Measurements from ENCODE around the gene PHF20.
"Not testable (repeated sequence)": the region's sequence is repeated elsewhere in the genome, so short reads cannot be mapped to it uniquely, and the experiment has no call there.

The PHF20 gene

DNA sequence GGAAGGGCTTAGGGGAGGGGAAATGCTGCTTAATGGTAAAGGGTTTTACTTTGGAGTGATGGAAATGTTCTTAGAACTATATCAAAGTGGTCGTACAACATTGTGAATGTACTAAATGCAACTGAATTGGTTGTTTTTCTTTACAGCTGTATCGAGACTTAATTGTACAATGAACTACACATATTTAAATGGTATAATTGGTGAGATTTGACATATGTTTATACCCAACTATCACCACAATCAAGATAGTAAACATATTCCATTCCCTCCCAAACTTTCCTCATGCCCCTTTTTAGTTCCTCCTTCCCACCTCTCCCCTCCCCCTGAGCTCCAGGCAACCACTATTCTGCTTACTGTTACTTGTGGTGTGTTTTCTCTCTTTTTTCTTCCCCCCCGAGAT lies 138.4 kb downstream of the PHF20 start:
- no peak for DNase-seq

DNA sequence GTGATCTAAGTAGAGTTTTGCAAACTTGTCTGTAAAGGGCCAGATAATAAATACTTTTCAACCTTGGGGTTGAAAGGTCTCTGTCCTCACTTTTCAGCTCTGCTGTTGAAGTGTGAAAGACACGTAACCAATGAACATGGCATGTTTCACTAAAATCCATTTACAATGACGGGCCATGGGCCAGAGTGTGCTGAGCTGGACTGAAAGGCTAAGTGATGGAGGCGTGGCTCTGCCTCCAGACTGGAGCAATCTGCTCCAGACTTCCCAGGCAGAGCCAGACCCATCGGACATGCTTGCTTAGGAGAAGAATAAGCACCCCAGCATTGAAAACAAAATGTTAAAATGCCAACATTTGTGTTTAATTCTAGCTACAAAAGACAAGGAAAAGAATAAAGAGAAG lies 141.1 kb downstream of the PHF20 start:
- no peak for DNase-seq

DNA sequence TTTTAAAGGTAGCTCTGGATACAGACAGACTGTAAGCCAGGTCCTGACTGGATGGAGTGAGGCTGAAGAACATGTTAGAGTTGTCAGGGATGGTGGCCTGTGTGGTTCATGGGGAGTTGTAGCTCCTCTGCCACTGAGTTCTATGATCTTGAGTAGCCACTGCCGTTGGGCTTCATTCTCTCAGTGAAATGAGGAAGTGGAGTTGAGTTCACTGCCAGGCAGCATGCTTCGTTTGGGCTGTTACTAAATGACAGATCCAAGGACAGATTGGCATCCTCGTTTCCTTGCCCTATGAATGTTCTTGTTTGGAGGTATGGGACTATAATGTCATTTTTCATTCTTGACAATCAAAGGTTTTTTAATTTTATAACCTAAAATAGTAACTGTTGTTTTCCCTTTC lies 145.3 kb downstream of the PHF20 start:
- no peak for DNase-seq

DNA sequence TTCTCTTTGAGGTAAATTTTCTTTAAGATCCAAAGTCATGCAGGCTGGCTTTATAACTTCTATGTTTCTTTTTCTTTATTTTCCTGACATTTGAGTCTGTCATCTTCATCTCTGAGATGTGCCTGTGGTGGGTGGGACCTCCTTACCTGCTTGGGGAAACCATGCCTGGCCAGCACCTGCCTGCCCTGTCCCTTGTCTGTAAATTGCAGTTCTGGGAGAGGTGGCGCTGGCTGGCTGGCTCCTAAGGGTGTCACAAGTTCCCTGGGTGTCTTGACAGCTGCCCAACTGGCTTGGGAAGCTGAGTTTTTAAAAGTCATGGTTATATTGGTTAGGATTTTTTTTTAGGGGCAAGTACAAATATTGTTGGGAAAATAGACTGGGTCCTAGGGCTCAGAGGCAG lies 146.2 kb downstream of the PHF20 start:
- DNase-seq = no peak

DNA sequence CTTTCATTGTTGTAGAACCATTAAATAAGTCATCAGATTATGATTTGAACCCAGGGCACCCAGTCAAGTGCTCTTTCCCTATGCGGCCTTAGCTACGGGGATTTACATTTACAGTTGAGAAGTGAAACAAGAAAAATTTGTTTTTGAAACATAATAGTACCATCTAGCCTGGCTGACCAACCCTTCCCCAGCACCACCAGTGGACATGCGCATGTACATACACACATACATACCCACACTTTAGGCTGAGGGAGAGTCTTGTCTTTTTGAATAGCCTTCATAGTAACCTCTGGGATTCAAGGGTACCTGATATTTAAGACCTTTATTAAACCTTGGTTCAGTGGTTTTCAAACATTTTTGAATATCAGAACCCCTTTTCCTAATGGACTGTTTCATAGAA lies 148.7 kb downstream of the PHF20 start:
- DNase-seq = no peak

DNA sequence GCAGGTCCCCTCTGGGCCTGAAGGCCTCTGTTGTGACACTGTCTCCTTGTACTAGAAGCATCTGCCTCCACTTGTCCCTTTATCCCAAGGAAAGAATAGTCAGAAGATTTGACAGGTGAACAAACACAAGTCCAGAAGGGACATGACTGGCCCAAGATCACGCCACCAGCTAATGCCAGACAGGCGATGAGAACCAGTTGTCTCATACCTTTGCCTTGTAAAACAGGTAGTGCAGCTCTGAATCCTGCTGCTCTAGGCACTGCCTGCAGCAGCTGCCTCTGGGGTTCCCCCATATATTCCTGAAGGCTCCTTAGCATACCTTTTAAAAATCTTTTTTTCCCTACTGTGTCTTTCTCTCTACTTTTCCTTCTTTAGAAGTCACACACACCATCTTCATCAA lies 157.5 kb downstream of the PHF20 start:
- DNase-seq = no peak

DNA sequence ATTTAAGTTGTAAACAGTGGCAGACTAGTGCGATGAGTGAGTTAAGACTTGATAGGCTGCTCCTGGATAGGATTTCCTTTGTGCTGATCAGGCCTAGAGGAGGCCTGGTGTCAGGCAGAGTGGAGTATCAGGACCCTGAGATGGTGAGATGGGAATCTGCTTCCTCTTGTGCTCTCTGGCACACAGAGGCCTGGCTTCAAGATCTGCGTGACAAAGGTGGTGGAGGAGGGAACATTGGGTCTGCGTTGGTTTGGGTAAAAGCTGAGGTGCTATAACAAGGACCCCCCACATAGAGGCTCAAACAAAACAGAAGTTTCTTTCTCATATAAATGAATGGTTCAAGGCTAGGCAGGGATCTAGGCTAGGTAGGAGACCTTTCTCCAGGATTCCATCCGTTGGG lies 162.2 kb downstream of the PHF20 start:
- DNase-seq = no peak

DNA sequence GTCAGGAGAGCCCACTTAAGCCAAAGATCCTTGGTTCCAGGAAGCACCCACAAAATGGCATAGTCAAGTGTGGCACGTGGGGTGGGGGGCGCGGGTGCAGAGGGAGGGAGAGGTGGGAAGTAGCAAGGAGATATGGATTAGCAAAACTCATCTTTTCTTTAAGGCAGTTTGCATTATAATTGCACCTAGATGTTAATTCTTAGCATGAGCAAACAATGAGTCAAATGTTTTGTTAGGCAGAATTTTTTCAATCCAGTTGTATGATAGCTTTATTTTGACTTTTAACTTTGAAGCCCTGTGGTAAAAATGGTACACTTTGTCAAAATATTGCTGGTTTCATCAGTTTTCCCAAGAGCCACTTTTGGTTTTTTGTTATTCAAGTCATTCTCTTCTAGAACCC lies 167.4 kb downstream of the PHF20 start:
- DNase-seq = no peak

DNA sequence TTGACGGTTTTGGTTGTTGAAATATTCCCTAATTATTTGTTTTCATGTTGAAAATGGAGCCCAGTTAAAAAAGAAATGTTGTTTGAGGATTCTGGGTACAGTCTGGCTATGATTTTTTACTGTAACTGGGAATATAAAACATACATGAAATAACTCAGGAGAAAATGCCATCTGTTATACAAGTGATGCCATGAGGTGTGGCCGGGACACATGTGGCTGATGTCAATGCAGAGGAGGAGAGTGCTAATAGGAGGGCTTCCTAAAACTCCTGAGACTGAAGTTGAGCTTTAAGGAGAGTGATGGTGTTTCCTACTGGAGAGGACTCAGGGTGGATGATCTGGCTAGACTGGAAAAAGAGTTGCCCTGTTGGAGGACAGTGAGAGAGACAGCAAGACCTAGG lies 169.8 kb downstream of the PHF20 start:
- DNase-seq = no peak

DNA sequence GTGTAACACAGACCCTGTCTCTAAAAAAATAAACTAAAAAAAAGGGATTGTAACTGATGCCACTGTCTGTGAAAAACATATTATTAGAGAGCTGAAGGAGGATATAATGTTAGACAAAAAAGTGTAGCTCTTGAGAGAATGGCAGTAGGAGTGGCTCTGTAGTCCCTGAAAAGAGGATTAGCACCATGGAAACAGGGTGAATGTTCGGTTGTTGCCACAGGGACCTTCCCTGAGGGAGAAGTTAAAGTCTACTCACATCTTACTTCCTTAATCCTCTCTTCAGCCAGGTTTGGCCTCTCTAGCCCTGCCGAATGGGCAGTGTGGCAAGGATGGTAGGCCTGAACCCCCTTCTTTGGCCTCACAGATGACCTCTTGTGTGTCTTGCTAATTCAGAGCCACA lies 170.4 kb downstream of the PHF20 start:
- peak in 1 of 56 donors; percentile 1 for DNase-seq

DNA sequence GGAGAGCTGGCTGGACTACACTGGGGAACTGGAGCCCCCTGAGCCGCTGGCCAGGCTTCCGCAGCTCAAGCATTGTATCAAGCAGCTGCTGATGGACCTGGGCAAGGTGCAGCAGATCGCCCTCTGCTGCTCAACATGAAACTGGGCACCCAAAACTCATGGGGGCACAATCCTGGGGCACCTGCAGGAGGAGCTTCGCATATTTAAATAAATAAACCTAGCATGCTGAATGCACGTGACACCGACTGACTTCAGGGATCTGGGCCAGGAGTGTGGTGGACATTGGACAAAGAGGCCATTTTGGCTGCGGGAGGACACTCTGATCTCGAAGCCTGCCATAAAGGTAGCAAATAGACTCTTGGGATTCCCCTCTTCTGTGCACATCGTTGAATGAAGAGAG lies 175.7 kb downstream of the PHF20 start:
- DNase-seq = no peak

DNA sequence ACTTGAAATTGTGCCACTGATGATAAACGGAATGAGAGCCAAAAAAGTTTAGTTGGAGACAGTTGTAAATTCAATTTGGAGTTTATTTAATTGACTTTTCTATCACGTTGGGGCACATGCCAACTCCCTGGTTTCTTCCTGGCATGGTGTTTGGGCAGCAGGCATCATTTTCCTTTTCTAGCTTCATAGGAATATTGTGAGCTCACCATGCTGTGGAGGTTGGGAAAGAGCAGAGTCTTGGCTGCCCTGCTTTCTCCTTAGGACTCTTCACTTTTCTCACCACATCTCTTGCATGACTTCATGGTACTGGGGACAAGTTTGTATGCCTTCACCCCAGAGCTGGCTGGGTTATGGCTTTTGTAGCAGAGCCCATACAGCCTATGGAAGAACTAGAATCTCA lies 176.1 kb downstream of the PHF20 start:
- DNase-seq = no peak

DNA sequence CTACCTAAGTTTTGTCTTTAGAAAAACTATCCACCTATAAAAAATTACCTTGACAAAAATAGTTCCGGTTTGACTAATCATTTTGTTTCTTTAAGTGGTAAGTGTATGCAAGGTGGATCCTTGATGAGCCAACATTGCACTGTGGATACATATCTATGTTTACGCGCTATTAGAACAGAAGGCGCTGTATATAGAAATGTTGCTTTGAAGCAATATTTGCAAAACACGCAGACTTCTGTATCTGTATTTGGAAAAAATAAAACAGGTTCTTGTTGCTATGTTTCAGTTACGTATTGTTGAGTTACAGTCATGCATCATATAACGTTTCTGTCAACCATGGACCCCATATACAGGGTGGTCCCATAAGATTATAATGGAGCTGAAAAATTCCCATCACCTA lies 178.3 kb downstream of the PHF20 start:
- no peak for DNase-seq

DNA sequence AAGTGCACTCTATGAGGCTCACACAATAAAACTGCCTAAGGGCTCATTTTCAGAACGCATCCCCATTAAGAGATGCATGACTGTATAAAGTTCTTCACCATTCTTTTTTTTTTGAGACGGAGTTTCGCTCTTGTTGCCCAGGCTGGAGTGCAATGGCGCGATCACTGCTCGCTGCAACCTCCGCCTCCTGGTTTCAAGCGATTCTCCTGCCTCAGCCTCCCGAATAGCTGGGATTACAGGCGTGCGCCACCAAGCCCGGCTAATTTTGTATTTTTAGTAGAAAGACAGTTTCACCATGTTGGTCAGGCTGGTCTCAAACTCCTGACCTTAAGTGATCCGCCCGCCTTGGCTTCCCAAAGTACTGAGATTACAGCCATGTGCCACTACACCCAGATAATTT lies 180.3 kb downstream of the PHF20 start:
- DNase-seq = not testable (repeated sequence)

DNA sequence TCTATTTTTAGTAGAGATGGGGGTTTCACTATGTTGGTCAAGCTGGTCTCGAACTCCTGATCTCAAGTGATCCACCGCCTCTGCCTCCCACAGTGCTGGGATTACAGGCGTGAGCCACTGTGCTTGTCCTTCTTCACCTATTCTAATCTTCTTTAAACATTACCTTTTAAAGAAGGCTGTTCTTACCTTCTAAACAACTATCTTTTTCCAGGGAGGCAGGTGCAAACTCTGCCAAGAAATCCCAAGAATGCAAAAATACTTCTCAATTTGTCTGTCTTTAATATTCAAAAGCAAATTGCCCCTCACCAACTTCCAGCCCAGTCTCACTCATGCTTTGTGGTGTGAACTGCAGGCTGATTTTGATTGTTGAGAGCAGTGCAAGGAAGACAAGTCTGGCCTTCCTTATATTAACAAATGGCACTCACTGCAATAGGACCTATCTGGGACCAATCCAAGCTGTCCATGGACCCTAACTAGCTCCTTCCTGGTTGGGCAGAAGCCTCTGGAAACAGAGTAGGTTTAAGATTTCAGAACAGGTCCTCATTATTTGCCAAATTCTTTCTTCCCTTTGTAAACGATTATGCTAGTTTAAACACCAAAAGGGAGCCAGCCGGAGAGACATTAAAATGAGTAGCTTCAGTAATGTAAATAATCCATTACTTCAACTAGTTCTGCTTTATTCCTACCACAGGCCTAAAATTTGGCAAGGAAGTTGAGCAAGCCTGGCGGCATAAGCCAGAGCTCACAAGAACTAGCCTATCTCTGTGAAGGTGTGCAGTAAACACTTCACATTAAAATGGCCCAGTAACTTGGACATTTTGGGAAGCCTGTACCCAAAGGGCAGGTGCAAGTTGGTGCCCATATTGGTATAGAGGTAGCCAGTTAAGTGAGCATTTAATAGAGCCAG lies 180.9 kb downstream of the PHF20 start:
- DNase-seq = no peak

DNA sequence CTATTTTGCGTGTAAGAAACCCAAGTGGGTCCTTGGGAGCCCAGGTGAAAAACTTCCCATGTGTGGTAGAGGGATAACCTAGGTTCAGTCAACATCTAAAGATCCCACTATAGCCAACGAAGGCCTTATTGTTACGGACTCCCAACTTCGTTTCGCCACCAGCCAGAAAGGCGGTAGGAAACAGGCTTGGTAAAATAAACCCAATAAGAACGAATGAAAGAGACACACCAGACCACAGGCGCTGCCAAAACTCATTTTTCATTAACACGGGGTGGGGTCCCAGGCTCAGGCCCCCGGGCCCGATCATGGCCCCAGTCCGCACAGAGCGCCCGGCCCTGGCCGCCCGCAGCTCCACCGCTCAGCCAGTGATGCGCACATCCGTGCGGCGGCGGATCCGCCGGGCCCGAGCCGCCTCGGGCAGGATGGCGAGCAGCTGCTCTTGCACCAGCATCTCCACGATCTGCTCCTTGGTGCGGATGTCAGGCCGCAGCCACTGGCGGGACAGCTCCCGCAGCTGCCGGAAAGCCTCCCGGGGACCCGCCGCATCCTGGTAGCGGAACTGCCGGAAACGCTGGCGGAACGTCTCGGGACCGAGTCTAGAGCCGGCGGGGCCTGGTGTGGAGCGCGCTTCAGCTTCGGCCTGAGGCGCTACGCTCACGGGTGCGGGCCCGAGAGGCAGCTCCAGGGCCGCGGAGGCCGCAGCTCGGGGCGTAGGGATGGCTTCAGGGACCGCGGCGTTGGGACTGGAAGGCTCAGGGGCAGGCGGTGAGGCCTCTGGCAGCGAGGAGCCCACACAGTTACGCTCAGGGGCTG lies 181.8 kb downstream of the PHF20 start:
- peak in 30 of 56 donors; percentile 20 to 78 (median 46) for DNase-seq

DNA sequence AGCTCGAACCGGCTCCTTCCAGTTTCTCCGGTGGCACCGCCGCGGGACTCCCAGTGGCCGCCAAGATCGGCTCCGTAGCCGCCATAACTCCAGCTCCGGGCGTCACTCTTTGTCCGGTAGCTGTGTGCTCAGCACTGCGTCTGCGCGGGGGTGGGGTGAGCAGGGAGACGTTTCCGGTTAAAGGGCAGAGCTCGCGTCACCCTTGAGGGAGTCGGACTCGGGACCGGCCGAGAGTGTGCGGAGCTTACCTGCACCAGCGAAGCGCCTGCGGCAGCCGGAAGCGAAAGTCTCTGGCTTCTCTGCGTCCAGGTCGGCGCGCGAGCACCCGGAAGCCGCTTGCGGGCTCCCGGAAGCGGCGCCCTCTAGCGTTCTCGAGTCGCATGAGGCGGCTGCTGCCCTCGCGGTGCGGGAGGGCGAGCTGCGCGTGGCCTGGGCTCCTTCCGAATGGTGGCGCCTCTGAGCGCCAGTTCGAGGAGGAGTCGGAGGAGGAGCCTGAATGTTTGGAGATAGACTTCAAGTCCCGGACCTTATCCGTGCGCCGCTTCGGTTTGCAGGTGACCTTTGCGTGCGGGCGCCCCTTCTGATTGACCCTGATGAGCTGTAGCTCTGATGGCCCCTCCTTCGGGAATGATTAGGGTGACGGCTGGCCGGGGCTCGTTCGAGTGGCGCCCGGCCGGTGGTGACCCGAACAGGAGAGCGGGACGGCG lies 182.5 kb downstream of the PHF20 start, which contains the start of gene SCAND1:
SCAND1 (minus strand) TSS at position 303 of the 707 bp plus-strand sequence; CDS start at position 85, 218 bp downstream.
- peak; percentile 53 to 99 (median 93) for DNase-seq

DNA sequence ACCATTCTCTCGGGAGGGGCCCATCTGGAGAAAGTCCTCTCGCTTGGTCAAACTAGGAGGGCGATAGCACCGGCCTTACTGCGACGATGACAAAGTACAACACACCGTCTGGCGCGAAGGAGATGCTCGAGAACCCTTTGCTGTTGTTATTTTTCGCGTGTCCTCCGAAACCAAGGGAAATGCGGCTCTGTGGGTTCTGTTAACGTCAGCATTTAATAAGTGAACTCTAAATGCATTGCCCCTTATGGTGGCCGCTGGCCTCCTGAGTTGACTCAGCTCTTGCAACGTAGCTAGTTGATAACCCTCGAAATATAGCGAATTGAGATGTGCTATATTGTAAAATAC lies 183.1 kb downstream of the PHF20 start:
- DNase-seq = no peak

DNA sequence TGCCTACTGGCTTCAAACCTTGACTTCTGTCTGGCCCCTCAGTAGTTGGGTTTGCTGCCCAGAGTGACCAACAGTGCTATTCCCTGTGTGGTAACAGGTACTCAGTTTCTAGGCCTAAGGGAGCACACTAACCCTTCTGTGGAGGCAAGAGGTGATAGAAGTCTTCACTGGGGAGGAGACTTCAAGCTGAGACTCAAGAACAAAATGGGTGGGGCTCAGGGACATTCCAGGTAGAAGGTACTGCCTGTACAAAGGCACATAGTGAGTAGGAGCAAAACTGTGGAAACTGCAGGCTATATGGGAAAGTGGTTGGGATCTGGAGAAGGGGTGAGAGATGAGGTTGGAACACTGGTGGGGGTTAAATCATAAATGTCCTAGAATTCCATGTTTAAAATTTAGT lies 184.8 kb downstream of the PHF20 start:
- DNase-seq = no peak

DNA sequence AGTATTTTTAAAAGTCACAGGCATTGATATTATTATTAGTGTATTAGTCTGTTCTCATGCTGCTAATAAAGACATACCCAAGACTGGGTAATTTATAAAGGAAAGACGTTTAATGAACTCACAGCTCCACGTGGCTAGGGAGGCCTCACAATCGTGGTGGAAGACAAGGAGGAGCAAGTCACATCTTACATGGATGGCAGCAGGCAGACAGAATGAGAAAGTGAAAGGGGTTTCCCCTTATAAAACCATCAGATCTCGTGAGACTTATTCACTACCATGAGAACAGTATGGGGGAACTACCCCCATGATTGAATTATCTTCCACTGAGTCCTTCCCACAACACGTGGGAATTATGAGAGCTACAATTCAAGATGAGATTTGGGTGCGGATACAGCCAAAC lies 187.5 kb downstream of the PHF20 start:
- DNase-seq = not testable (repeated sequence)

DNA sequence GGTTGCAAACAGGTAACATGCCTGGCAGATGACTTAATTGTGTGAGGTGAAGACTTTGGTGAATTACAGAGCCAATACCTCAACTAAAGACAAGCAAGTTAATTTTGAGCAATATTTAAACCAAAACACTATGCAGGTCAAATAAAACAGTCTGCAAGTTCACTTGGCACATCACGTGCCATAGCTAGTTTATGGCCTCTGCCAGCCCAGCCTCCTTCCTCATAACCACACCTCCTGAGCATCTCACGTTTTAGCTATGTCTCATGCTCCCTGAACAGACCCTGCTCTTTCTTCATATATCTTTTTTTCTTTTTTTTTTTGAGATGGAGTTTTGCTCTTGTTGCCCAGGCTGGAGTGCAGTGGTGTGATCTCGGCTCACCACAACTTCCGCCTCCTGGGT lies 192.1 kb downstream of the PHF20 start:
- no peak for DNase-seq
